Measurements from ENCODE around the gene GRK5. TPM values are rescaled to one million over a fixed set of nuclear protein-coding genes. Genes with fewer than 3 reads are reported as not detected.

GRK5 gene
- total and polyA plus RNA-seq, 4 donors, result 73.8 to 112 (median 101) TPM

DNA sequence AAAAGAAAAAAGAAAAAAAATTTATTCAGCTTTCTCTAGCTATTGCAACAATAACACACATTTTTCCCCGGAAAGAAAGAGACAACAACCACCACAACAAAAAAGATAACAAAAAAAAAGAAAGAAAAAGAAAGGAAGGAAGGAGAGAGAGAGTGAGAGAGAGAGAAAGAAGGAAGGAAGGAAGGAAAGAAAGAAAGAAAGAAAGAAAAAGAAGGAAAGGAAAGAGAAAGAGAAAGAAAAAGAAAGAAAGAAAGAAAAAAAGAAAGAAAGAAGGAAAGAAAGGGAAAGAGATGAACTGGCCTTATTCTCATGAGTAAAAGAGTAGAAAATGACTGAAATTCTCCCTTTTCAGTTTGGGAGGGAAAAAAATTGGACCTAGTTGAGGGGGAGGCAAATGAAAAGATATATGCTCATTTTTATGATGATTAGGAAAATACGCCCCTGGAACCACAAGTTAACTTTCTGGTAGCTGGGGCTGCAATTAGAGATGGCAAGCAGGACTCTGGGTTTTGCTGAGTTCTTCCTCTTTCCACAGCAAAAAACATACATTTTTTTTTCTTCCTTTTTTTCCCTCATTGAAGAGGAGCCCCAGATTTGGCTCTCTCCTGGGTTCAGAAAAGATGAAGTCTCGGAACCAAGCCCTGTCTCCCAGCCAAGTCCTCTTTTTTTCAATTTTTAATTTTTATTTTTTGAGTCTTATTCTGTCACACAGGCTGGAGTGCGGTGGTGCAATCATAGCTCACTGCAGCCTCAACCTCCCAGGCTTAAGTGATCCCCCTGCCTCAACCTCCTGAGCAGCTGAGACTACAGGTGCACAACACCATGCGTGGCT, 16.2 kb upstream of the GRK5 start:
- Histone ChIP-seq H3K27ac (ENCODE audit: low read depth in 1 of 2, low read length in 2 of 2) (no peak overlapping the region), H3K4me3 (ENCODE audit: low read length in 2 of 2) (no peak overlapping the region), H3K9me3 (ENCODE audit: control insufficient read depth, low read length) (no peaks in the 10 kb centered on the region), H3K4me1 (ENCODE audit: control insufficient read depth in 1 of 2, insufficient read depth in 2 of 2, low read length in 2 of 2) (no peaks in the 10 kb centered on the region), H3K36me3 (ENCODE audit: control insufficient read depth in 1 of 2, insufficient read depth in 2 of 2, low read length in 1 of 2) (no peaks in the 10 kb centered on the region), H3K27me3 (ENCODE audit: control insufficient read depth in 1 of 2, insufficient read depth in 2 of 2, low read length in 1 of 2) (no peaks in the 10 kb centered on the region)
- WGBS, 2 donors, result 56 to 66% methylated on average over 5 of the region's 5 CpGs
- DNase-seq (no peak), ATAC-seq (ENCODE audit: low FRiP score) (no peak)
- intact Hi-C loops (cut with DNase I), result no loop called here

DNA sequence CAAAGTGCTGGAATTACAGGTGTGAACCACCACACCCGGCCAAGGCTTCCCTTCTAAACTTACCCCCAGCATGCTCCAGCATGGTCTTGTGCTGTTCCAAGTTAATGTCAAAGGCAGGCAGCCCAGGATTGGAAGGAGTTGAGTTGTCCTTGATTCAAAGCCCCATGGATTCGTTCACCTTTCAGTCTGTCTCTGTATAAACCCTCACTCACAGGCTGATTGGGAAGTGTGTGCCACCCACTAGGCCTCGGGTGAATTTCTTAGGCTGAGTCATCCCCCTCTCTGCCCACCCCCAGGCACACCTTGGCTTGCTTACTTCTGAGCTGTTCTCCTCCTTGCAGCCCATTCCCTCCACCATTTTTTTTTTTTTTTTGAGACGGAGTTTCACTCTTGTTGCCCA, 15.5 kb upstream of the GRK5 start:
- H3K36me3 ChIP-seq (ENCODE audit: control insufficient read depth in 1 of 2, insufficient read depth in 2 of 2, low read length in 1 of 2), result no peaks in the 10 kb centered on the region
- H3K27ac ChIP-seq (ENCODE audit: low read depth in 1 of 2, low read length in 2 of 2), result no peak overlapping the region
- DNase-seq (peak in 1 of 2 donors; percentile 25), ATAC-seq (ENCODE audit: low FRiP score) (no peak)
- intact Hi-C loops (cut with DNase I), result no loop called here
- no peaks in the 10 kb centered on the region for H3K4me1 ChIP-seq (ENCODE audit: control insufficient read depth in 1 of 2, insufficient read depth in 2 of 2, low read length in 2 of 2)
- H3K27me3 ChIP-seq (ENCODE audit: control insufficient read depth in 1 of 2, insufficient read depth in 2 of 2, low read length in 1 of 2), result no peaks in the 10 kb centered on the region
- no peak overlapping the region for H3K4me3 ChIP-seq (ENCODE audit: low read length in 2 of 2)
- WGBS, 2 donors, result 81 to 83% methylated on average over 3 to 4 of the region's 4 CpGs
- H3K9me3 ChIP-seq (ENCODE audit: control insufficient read depth, low read length), result no peaks in the 10 kb centered on the region

DNA sequence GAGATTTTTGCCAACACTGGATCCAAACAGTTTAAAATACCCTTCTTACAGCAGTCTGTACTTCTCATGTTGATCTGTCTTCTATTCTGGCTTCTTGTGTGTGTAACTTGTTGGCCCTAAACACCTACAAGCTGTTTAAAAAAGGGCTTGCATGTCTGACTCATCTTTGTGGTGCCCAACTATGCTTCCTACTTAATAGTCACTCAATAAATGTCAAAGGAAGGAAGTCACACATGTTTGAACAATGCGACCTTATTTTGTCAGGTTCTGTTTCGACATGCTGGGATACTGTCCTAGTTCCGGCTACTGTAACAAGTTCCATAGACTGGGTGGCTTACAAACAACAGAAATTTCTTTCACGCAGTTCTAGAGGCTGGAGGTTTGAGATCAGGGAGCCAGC, 9.4 kb upstream of the GRK5 start:
- no peaks in the 10 kb centered on the region for H3K36me3 ChIP-seq (ENCODE audit: control insufficient read depth in 1 of 2, insufficient read depth in 2 of 2, low read length in 1 of 2)
- DNase-seq (no peak), ATAC-seq (ENCODE audit: low FRiP score) (no peak)
- 65 to 77% methylated on average over 4 of the region's 4 CpGs for WGBS, 2 donors
- no peaks in the 10 kb centered on the region for H3K4me1 ChIP-seq (ENCODE audit: control insufficient read depth in 1 of 2, insufficient read depth in 2 of 2, low read length in 2 of 2)
- intact Hi-C loops (cut with DNase I), result loop anchor here (2.0 to 5.0 kb wide), 4 partner anchors 247 to 344 kb away; partner anchors contain the start of gene RGS10 (in 1 of the 2)
- no peak overlapping the region for H3K4me3 ChIP-seq (ENCODE audit: low read length in 2 of 2)
- H3K9me3 ChIP-seq (ENCODE audit: control insufficient read depth, low read length), result no peaks in the 10 kb centered on the region
- H3K27me3 ChIP-seq (ENCODE audit: control insufficient read depth in 1 of 2, insufficient read depth in 2 of 2, low read length in 1 of 2), result no peaks in the 10 kb centered on the region
- H3K27ac ChIP-seq (ENCODE audit: low read depth in 1 of 2, low read length in 2 of 2), result no peak overlapping the region

DNA sequence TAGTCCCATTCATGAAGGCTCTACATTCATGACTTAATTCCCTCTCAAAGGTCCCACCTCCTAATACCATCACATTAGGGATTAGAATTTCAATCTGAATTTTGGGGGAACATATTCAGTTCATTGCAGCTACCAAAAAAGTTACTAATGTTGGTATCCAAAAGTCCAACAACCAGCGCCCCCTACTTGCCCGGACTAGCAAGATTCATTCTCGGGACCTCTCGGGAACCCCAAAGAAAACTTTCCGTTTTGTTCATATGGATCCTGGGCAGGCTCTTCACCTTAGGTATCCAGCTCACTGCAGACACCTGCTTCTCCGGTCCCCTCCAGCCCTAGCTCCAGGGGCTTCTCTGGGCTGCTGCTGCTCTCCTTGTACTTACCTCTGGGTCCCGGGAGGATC, 8.9 kb upstream of the GRK5 start:
- H3K4me1 ChIP-seq (ENCODE audit: control insufficient read depth in 1 of 2, insufficient read depth in 2 of 2, low read length in 2 of 2), result no peaks in the 10 kb centered on the region
- no peaks in the 10 kb centered on the region for H3K36me3 ChIP-seq (ENCODE audit: control insufficient read depth in 1 of 2, insufficient read depth in 2 of 2, low read length in 1 of 2)
- H3K4me3 ChIP-seq (ENCODE audit: low read length in 2 of 2), result no peak overlapping the region
- H3K27ac ChIP-seq (ENCODE audit: low read depth in 1 of 2, low read length in 2 of 2), result no peak overlapping the region
- DNase-seq (peak in 1 of 2 donors; percentile 62), ATAC-seq (ENCODE audit: low FRiP score) (no peak)
- H3K27me3 ChIP-seq (ENCODE audit: control insufficient read depth in 1 of 2, insufficient read depth in 2 of 2, low read length in 1 of 2), result no peaks in the 10 kb centered on the region
- intact Hi-C loops (cut with DNase I), result loop anchor here (2.0 to 5.0 kb wide), 4 partner anchors 246 to 344 kb away; partner anchors contain the start of gene RGS10 (in 1 of the 2)
- H3K9me3 ChIP-seq (ENCODE audit: control insufficient read depth, low read length), result no peaks in the 10 kb centered on the region
- WGBS, 2 donors, result 46 to 52% methylated on average over 7 of the region's 7 CpGs

DNA sequence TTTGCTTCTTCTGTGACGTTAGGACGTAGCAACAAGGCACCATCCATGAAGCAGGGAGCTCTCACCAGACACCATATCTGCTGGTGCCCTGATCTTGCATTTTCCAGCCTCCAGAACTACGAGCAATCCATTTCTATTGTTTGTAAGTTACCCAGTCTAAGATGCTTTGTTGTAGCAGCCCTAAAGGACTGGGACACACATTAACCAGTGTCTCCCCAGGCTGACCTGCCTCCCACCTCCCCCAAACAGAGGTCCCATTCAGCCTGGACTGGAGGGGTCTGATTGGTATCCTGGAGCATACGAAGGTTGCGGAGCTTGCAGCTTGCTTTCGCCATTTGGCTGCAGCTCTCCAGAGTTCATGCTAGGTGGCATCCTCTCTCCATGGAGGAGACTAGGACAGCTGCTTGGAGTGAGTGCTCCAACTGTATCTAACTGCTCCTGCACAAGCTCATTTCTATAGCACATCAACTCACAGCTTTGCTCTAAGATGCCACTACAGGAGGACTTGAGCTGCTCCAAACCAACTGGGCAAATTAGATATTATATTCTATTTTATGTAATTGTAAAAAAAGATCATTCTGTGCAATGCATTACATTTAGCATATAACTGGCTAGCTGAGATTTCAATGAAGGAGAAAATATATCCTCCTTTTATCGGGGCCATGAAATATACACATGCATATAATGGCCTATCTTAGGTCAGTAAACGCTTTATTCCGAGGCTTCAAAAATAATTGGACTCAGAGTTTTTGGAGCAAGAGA, 8.0 kb upstream of the GRK5 start:
- Histone ChIP-seq H3K27ac (ENCODE audit: low read depth in 1 of 2, low read length in 2 of 2) (no peak overlapping the region), H3K36me3 (ENCODE audit: control insufficient read depth in 1 of 2, insufficient read depth in 2 of 2, low read length in 1 of 2) (no peaks in the 10 kb centered on the region), H3K4me1 (ENCODE audit: control insufficient read depth in 1 of 2, insufficient read depth in 2 of 2, low read length in 2 of 2) (no peaks in the 10 kb centered on the region), H3K9me3 (ENCODE audit: control insufficient read depth, low read length) (no peaks in the 10 kb centered on the region), H3K4me3 (ENCODE audit: low read length in 2 of 2) (no peak overlapping the region), H3K27me3 (ENCODE audit: control insufficient read depth in 1 of 2, insufficient read depth in 2 of 2, low read length in 1 of 2) (no peaks in the 10 kb centered on the region)
- ATAC-seq (ENCODE audit: low FRiP score) (peak; percentile 91), DNase-seq (peak; percentile 69)
- WGBS, 2 donors, result 32 to 40% methylated on average over 9 of the region's 9 CpGs
- intact Hi-C loops (cut with DNase I), result loop anchor here (2.0 to 5.0 kb wide), 4 partner anchors 245 to 343 kb away; partner anchors contain the start of gene RGS10 (in 1 of the 2)

DNA sequence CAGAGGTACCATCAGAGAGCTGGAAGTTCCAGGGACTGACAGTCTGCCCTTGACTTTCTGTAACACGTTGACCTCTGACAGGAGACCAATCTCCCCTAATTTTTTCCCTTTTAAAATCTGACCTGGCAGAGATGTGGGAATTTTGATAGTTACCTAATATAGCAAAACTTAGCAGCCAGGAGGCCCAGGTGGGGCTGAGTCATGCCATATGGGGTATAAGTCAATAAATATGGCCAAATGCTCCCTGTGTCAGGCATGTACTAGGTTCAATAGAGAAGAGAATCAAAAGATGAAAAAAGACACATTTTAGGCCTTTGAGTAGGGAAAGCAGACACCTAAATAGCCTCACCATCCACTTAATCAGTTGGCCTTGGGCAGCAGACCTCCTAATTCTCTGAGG, 6.1 kb upstream of the GRK5 start:
- no peak for ATAC-seq (ENCODE audit: low FRiP score)

DNA sequence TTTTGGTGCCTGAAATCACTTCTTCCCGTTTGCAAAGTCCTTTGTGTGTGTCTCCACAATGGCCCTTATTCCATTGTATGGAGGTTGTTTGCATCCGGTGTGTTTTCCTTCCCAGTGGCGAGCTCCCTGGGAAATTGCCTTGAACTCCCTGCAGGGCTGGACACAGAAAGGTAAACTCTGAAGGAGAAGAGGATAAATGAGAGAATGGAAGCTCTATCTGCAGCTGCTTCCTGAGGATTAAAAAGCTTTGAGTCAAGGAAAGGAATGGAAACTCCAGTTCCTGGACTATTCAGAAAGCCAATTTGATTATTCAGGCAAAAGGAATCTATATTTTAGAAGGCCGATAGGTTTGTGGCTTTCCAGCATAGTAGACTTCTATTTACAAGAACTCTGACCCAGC, 4.4 kb upstream of the GRK5 start:
- Histone ChIP-seq H3K4me1 (ENCODE audit: control insufficient read depth in 1 of 2, insufficient read depth in 2 of 2, low read length in 2 of 2) (no peaks in the 10 kb centered on the region), H3K4me3 (ENCODE audit: low read length in 2 of 2) (no peak overlapping the region), H3K27me3 (ENCODE audit: control insufficient read depth in 1 of 2, insufficient read depth in 2 of 2, low read length in 1 of 2) (no peaks in the 10 kb centered on the region), H3K36me3 (ENCODE audit: control insufficient read depth in 1 of 2, insufficient read depth in 2 of 2, low read length in 1 of 2) (no peaks in the 10 kb centered on the region), H3K9me3 (ENCODE audit: control insufficient read depth, low read length) (no peaks in the 10 kb centered on the region), H3K27ac (ENCODE audit: low read depth in 1 of 2, low read length in 2 of 2) (no peak overlapping the region)
- DNase-seq (peak in 1 of 2 donors; percentile 8), ATAC-seq (ENCODE audit: low FRiP score) (no peak)
- WGBS, 2 donors, result 62 to 63% methylated on average over 4 of the region's 4 CpGs
- intact Hi-C loops (cut with DNase I), result no loop called here

More for the DNA sequence above, 6.1 kb upstream of the GRK5 start:
- Histone ChIP-seq H3K27ac (ENCODE audit: low read depth in 1 of 2, low read length in 2 of 2) (no peak overlapping the region), H3K4me3 (ENCODE audit: low read length in 2 of 2) (no peak overlapping the region), H3K9me3 (ENCODE audit: control insufficient read depth, low read length) (no peaks in the 10 kb centered on the region), H3K27me3 (ENCODE audit: control insufficient read depth in 1 of 2, insufficient read depth in 2 of 2, low read length in 1 of 2) (no peaks in the 10 kb centered on the region), H3K36me3 (ENCODE audit: control insufficient read depth in 1 of 2, insufficient read depth in 2 of 2, low read length in 1 of 2) (no peaks in the 10 kb centered on the region), H3K4me1 (ENCODE audit: control insufficient read depth in 1 of 2, insufficient read depth in 2 of 2, low read length in 2 of 2) (no peaks in the 10 kb centered on the region)
- DNase-seq, result no peak
- 85 to 86% methylated on average over 1 of the region's 1 CpG for WGBS, 2 donors
- intact Hi-C loops (cut with DNase I), result loop anchor here in 1 of 2 donors (1.0 kb wide), 1 partner anchor 287 kb away; no protein-coding TSS in a partner anchor

DNA sequence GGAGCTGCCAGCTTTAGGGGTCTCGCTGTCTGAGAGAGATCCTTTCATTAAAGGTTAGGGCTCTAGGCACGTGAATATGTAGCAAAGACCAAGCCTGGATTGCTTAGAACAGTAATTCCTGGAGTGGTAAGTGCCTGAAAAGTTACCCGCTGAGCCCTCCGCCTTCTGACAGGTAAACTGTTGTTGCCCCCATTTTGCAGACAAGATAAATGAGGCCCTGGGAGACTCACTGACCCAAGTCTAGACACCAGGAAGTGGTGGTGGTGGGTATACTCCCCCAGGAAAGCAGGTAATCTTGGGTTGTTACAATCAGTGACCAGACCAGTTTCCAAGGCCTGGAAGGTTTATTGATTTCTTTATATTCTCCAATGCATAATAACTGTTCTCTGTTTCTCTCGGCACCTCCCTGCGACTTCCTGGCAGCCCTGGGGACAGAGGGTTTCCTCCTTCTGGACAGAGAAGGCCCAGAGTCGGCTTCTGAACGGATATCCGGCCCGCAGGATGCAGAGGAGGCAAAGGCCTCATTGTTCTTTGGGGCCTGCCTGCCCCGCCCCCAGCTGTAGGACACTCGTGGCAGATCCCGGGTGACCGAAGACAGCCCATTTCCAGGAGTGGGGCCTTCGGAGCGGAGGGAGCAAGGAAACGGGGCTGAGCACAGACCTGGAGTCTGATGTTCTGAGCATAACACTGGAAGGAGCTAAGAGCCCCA, 1.3 kb upstream of the GRK5 start:
- Histone ChIP-seq H3K36me3 (ENCODE audit: control insufficient read depth in 1 of 2, insufficient read depth in 2 of 2, low read length in 1 of 2) (no peaks in the 10 kb centered on the region), H3K9me3 (ENCODE audit: control insufficient read depth, low read length) (no peaks in the 10 kb centered on the region), H3K27ac (ENCODE audit: low read depth in 1 of 2, low read length in 2 of 2) (peak overlapping the region; percentile 50 to 60), H3K4me3 (ENCODE audit: low read length in 2 of 2) (no peak overlapping the region), H3K27me3 (ENCODE audit: control insufficient read depth in 1 of 2, insufficient read depth in 2 of 2, low read length in 1 of 2) (no peaks in the 10 kb centered on the region), H3K4me1 (ENCODE audit: control insufficient read depth in 1 of 2, insufficient read depth in 2 of 2, low read length in 2 of 2) (no peaks in the 10 kb centered on the region)
- ATAC-seq (ENCODE audit: low FRiP score), result peak; percentile 15
- intact Hi-C loops (cut with DNase I), result loop anchor here (1.0 to 5.0 kb wide), 4 partner anchors 46 to 239 kb away; no protein-coding TSS in a partner anchor
- 21 to 24% methylated on average over 17 of the region's 17 CpGs for WGBS, 2 donors
- peak; percentile 36 to 82 for DNase-seq

Measured in aorta (tissue), 5 donors.